ENCODE data around the gene KRTAP5-2. TPM values are rescaled to one million over a fixed set of nuclear protein-coding genes. Genes with fewer than 3 reads are reported as not detected.

The KRTAP5-2 gene
- total and polyA plus RNA-seq, 9 of the 15 experiments (the other 6 are each of a cell fraction or from before 2014, with no cell fraction given) = not detected

GRCh38 chr11:1556278-1556902 lies 41.7 kb downstream of the KRTAP5-2 start:
- ChIA-PET CTCF (ENCODE audit: low intra/inter-chr PET ratio) (no interaction called here), POLR2A (interaction anchor here (0.6 kb wide), 1 partner anchor 36 kb away, joined by 3 read pairs; no protein-coding TSS in a partner anchor)
- H3K9ac ChIP-seq (ENCODE audit: insufficient read depth in 1 of 2, low read depth in 2 of 2, low read length in 2 of 2) = no peak overlapping the region
- no peak overlapping the region for H3K4me3 ChIP-seq
- DNase-seq (ENCODE audit: extremely low read depth in 1 of 4, low spot score in 3 of 4) (no peak), FAIRE-seq (no peak), ATAC-seq (no peak)
- H3K27ac ChIP-seq (ENCODE audit: extremely low read depth, low read depth, low read length) = no peak overlapping the region
- no peaks in the 10 kb centered on the region for H3K79me2 ChIP-seq (ENCODE audit: control insufficient read depth, insufficient read depth, low read length)
- WGBS (ENCODE audit: insufficient coverage, low coverage, missing lambda C conversion rate) = 34% methylated on average over 19 of the region's 63 CpGs
- H3K9me3 ChIP-seq (replicated peaks; ENCODE audit: control insufficient read depth, insufficient read depth, low read depth, low read length) = no peaks in the 10 kb centered on the region
- H4K20me1 ChIP-seq (replicated peaks; ENCODE audit: control insufficient read depth, insufficient read depth, low read length) = peaks cover 13% of the 10 kb centered on the region
- no peaks in the 10 kb centered on the region for H3K9me1 ChIP-seq (ENCODE audit: control insufficient read depth, insufficient read depth, low read length)
- H3K36me3 ChIP-seq (ENCODE audit: control insufficient read depth, insufficient read depth, low read length) = no peaks in the 10 kb centered on the region
- intact Hi-C loops (cut with micrococcal nuclease) (no loop called here), in situ Hi-C loops (cut with MboI) (no loop called here)
- no peak overlapping the region for H3K4me2 ChIP-seq (ENCODE audit: insufficient read depth, low read length)
- peaks cover 0 to 24% of the 10 kb centered on the region in 2 experiments; a peak in 2 of 5 replicates for H3K27me3 ChIP-seq (ENCODE audit: control insufficient read depth in 2 of 2, insufficient read depth in 2 of 2, low read length in 2 of 2)
- BruUV-seq (replicated peaks) = no TSS peak
- H2AFZ ChIP-seq (ENCODE audit: low read depth, low read length) = no peak overlapping the region
- peaks cover 0 to 39% of the 10 kb centered on the region in 2 experiments; a peak in 1 of 5 replicates for H3K4me1 ChIP-seq (replicated peaks in 1 of 2; ENCODE audit: control insufficient read depth in 2 of 2, insufficient read depth in 2 of 2, low read length in 2 of 2)
- TF ChIP-seq SETDB1 (IDR thresholded peaks at IDR 0.05; ENCODE audit: low read length) = no peak
- TF ChIP-seq KDM4B (IDR thresholded peaks at IDR 0.05; ENCODE audit: borderline replicate concordance in 2 of 2, low read depth in 1 of 2) = no peak
- TF ChIP-seq KDM2B (CRISPR knock-in tag; IDR thresholded peaks at IDR 0.05) = no peak
- no peak for TF ChIP-seq SNIP1 (IDR thresholded peaks at IDR 0.05; ENCODE audit: low read depth)
- no peak for TF ChIP-seq TFAM (CRISPR knock-in tag; conservative IDR thresholded peaks at IDR 0.05)
- TF ChIP-seq SMAD1 (IDR thresholded peaks at IDR 0.05; ENCODE audit: low read depth, low read length, partially characterized antibody) = no peak
- no peak for TF ChIP-seq HDAC3 (IDR thresholded peaks at IDR 0.05; ENCODE audit: borderline replicate concordance, partially characterized antibody)
- TF ChIP-seq ZNF140 (CRISPR knock-in tag; IDR thresholded peaks at IDR 0.05) = no peak
- TF ChIP-seq ZFP91 (CRISPR knock-in tag; IDR thresholded peaks at IDR 0.05) = no peak
- TF ChIP-seq YY1 (IDR thresholded peaks at IDR 0.05; ENCODE audit: borderline replicate concordance in 1 of 3, control insufficient read depth in 1 of 3, extremely low read depth in 1 of 3, insufficient read depth in 3 of 3, insufficient read length in 1 of 3, insufficient replicate concordance in 2 of 3, low read depth in 1 of 3, low read length in 2 of 3) = no peak
- TF ChIP-seq GTF3C2 (IDR thresholded peaks at IDR 0.05; ENCODE audit: borderline replicate concordance, extremely low read depth, insufficient read length) = no peak
- no peak for TF ChIP-seq ELK1 (CRISPR knock-in tag; IDR thresholded peaks at IDR 0.05)
- no peak for TF ChIP-seq ZNF197 (CRISPR knock-in tag; IDR thresholded peaks at IDR 0.05; ENCODE audit: low read depth)
- no peak for TF ChIP-seq XRCC5 (IDR thresholded peaks at IDR 0.05; ENCODE audit: low read depth, low read length)
- no peak for TF ChIP-seq RUNX1 (IDR thresholded peaks at IDR 0.05; ENCODE audit: low read depth)
- TF ChIP-seq CBX3 (IDR thresholded peaks at IDR 0.05; ENCODE audit: borderline replicate concordance in 1 of 2, low read length in 2 of 2) = no peak

Data from K562 (cell line).